ENCODE data around the gene ARHGAP15.

The ARHGAP15 gene

DNA sequence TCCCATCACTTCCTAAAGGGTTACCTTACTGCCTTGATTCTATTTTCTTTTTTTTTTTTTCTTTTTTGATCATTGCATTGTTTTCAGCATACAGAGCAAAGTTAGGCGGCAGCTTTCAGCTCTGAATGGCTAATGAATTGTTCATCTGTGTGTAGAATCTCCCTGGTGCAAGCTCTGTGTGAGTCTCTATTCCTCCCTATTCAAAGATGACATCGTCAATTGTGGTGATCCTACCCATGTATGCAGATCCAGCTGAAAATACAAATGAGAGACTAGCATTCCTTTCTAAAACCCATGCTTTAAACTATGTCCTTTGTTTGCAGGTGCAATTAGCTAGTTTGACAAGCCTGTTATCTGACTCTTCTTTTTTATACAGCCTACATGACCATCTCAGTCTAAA, 539.0 kb downstream of the ARHGAP15 start:
- no peaks in the 10 kb centered on the region for H3K9me3 ChIP-seq (ENCODE audit: control insufficient read depth in 1 of 2, low read length in 2 of 2)
- no peaks in the 10 kb centered on the region for H3K27me3 ChIP-seq (ENCODE audit: low read depth, low read length)
- H3K36me3 ChIP-seq (ENCODE audit: control insufficient read depth in 1 of 2, insufficient read depth in 2 of 2, low read length in 2 of 2) = no peaks in the 10 kb centered on the region
- H3K27ac ChIP-seq (ENCODE audit: low read length) = no peak overlapping the region
- no peak overlapping the region for H3K4me3 ChIP-seq (ENCODE audit: low read depth in 1 of 2, low read length in 2 of 2)
- H3K4me1 ChIP-seq (ENCODE audit: control insufficient read depth in 1 of 2, insufficient read depth in 2 of 2, low read length in 2 of 2) = no peaks in the 10 kb centered on the region

DNA sequence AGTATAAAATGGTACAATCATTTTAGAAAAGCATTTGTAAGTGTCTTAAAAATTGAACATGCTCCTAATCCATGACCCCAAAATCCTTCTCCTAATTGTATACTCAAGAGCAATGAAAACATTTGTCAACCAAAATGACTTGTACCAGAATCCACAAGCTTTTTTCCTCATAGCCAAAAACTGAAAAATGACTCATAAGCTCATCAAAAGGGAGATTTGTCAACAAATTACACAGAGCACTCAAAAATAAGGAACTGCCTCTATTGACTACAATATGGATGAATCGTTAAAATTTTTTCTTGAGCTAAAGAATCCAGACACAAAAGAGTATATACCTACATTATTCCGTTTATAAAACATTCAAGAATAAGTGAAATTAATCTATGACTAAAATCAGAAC, 544.8 kb downstream of the ARHGAP15 start:
- no peaks in the 10 kb centered on the region for H3K36me3 ChIP-seq (ENCODE audit: control insufficient read depth in 1 of 2, insufficient read depth in 2 of 2, low read length in 2 of 2)
- no peaks in the 10 kb centered on the region for H3K4me1 ChIP-seq (ENCODE audit: control insufficient read depth in 1 of 2, insufficient read depth in 2 of 2, low read length in 2 of 2)
- no peaks in the 10 kb centered on the region for H3K9me3 ChIP-seq (ENCODE audit: control insufficient read depth in 1 of 2, low read length in 2 of 2)
- H3K27ac ChIP-seq (ENCODE audit: low read length) = no peak overlapping the region
- no peak overlapping the region for H3K4me3 ChIP-seq (ENCODE audit: low read depth in 1 of 2, low read length in 2 of 2)
- H3K27me3 ChIP-seq (ENCODE audit: low read depth, low read length) = no peaks in the 10 kb centered on the region

- no peaks in the 10 kb centered on the region for H3K36me3 ChIP-seq (ENCODE audit: control insufficient read depth in 1 of 2, insufficient read depth in 2 of 2, low read length in 2 of 2)
- no peak overlapping the region for H3K4me3 ChIP-seq (ENCODE audit: low read depth in 1 of 2, low read length in 2 of 2)
- H3K27ac ChIP-seq (ENCODE audit: low read length) = no peak overlapping the region
- H3K4me1 ChIP-seq (ENCODE audit: control insufficient read depth in 1 of 2, insufficient read depth in 2 of 2, low read length in 2 of 2) = no peaks in the 10 kb centered on the region
- H3K27me3 ChIP-seq (ENCODE audit: low read depth, low read length) = no peaks in the 10 kb centered on the region
- no peaks in the 10 kb centered on the region for H3K9me3 ChIP-seq (ENCODE audit: control insufficient read depth in 1 of 2, low read length in 2 of 2)
These were observed 545.8 kb downstream of the ARHGAP15 start for GRCh38 chr2:143675021-143675420.

DNA sequence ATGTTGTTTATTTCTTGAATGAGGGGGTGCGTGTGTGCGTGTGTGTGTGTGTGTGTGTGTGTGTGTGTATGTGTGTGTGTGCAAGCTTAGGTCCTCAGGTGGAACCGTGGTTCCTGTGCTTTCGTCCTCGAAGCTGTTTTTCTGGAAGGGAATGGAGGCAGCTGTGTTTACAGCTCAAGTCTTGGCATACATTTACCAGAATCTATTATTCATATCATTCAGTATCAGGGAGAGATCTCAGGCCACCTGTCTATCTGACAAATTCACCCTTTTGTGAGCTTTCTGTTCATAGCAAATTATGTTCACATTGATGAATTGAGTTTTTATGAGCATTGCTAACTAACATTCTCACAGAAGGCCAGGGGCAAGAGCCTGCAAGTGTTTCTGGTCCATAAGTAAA, 550.4 kb downstream of the ARHGAP15 start:
- no peaks in the 10 kb centered on the region for H3K9me3 ChIP-seq (ENCODE audit: control insufficient read depth in 1 of 2, low read length in 2 of 2)
- H3K4me3 ChIP-seq (ENCODE audit: low read depth in 1 of 2, low read length in 2 of 2) = no peak overlapping the region
- H3K27ac ChIP-seq (ENCODE audit: low read length) = no peak overlapping the region
- H3K36me3 ChIP-seq (ENCODE audit: control insufficient read depth in 1 of 2, insufficient read depth in 2 of 2, low read length in 2 of 2) = no peaks in the 10 kb centered on the region
- H3K27me3 ChIP-seq (ENCODE audit: low read depth, low read length) = no peaks in the 10 kb centered on the region
- H3K4me1 ChIP-seq (ENCODE audit: control insufficient read depth in 1 of 2, insufficient read depth in 2 of 2, low read length in 2 of 2) = no peaks in the 10 kb centered on the region

DNA sequence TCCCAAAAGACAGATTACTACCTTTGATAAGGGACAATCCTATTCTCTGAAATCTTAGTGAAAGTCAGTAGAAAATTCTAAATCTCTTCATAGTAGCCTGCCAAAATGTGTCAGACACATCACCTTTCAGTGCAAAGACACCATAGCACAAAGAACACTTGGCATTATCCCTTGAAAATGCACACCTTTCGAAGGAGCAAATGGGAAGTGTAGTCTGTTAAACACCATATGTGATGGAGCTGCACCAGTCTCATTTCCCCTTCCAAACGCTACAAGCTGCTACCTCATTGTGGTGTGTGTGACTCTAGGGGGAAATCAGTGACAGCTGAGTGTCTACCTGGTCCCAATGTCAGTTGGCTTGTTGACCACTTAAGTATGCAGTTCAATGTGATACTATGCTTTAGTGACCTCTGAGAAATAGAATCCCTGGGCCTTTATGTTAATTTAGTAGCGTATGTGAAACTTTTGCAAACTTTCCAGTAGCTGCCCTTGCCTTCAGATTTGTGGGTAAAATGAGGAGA, 551.7 kb downstream of the ARHGAP15 start:
- Histone ChIP-seq H3K9me3 (ENCODE audit: control insufficient read depth in 1 of 2, low read length in 2 of 2) (no peaks in the 10 kb centered on the region), H3K4me3 (ENCODE audit: low read depth in 1 of 2, low read length in 2 of 2) (no peak overlapping the region), H3K36me3 (ENCODE audit: control insufficient read depth in 1 of 2, insufficient read depth in 2 of 2, low read length in 2 of 2) (no peaks in the 10 kb centered on the region), H3K27ac (ENCODE audit: low read length) (no peak overlapping the region), H3K27me3 (ENCODE audit: low read depth, low read length) (no peaks in the 10 kb centered on the region), H3K4me1 (ENCODE audit: control insufficient read depth in 1 of 2, insufficient read depth in 2 of 2, low read length in 2 of 2) (no peaks in the 10 kb centered on the region)

DNA sequence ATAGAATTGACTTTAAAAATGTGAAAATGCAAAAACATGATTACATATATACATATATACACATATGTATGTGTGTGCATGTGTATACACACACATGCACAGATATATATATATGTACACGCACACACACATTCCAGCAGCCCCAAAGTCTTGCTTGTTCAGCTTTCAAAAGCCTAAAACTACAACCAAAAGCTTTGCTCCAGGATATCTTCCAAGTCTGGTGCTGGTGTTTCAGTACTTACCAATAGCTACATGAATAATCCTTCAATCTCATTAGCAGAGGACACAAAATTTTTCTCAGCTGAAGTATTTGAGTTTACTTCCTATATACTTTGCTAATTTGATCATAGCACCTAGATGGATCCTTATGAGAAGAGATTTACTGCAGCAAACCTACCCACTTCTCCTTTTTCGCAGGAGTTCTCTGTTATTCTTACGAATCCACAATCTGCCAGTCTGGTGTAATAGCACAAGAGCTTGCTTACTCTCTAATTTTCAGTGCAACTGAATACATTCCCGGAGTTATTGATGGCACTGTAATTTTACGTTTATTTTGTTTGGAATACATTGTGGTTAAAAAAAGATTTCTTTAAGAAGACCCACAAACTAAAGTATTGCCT, 553.3 kb downstream of the ARHGAP15 start:
- no peaks in the 10 kb centered on the region for H3K4me1 ChIP-seq (ENCODE audit: control insufficient read depth in 1 of 2, insufficient read depth in 2 of 2, low read length in 2 of 2)
- H3K27me3 ChIP-seq (ENCODE audit: low read depth, low read length) = no peaks in the 10 kb centered on the region
- no peak overlapping the region for H3K27ac ChIP-seq (ENCODE audit: low read length)
- no peaks in the 10 kb centered on the region for H3K36me3 ChIP-seq (ENCODE audit: control insufficient read depth in 1 of 2, insufficient read depth in 2 of 2, low read length in 2 of 2)
- no peak overlapping the region for H3K4me3 ChIP-seq (ENCODE audit: low read depth in 1 of 2, low read length in 2 of 2)
- no peaks in the 10 kb centered on the region for H3K9me3 ChIP-seq (ENCODE audit: control insufficient read depth in 1 of 2, low read length in 2 of 2)

GRCh38 chr2:143683977-143684376, 554.8 kb downstream of the ARHGAP15 start:
- no peaks in the 10 kb centered on the region for H3K27me3 ChIP-seq (ENCODE audit: low read depth, low read length)
- H3K36me3 ChIP-seq (ENCODE audit: control insufficient read depth in 1 of 2, insufficient read depth in 2 of 2, low read length in 2 of 2) = no peaks in the 10 kb centered on the region
- no peak overlapping the region for H3K4me3 ChIP-seq (ENCODE audit: low read depth in 1 of 2, low read length in 2 of 2)
- H3K4me1 ChIP-seq (ENCODE audit: control insufficient read depth in 1 of 2, insufficient read depth in 2 of 2, low read length in 2 of 2) = no peaks in the 10 kb centered on the region
- no peak overlapping the region for H3K27ac ChIP-seq (ENCODE audit: low read length)
- H3K9me3 ChIP-seq (ENCODE audit: control insufficient read depth in 1 of 2, low read length in 2 of 2) = no peaks in the 10 kb centered on the region

DNA sequence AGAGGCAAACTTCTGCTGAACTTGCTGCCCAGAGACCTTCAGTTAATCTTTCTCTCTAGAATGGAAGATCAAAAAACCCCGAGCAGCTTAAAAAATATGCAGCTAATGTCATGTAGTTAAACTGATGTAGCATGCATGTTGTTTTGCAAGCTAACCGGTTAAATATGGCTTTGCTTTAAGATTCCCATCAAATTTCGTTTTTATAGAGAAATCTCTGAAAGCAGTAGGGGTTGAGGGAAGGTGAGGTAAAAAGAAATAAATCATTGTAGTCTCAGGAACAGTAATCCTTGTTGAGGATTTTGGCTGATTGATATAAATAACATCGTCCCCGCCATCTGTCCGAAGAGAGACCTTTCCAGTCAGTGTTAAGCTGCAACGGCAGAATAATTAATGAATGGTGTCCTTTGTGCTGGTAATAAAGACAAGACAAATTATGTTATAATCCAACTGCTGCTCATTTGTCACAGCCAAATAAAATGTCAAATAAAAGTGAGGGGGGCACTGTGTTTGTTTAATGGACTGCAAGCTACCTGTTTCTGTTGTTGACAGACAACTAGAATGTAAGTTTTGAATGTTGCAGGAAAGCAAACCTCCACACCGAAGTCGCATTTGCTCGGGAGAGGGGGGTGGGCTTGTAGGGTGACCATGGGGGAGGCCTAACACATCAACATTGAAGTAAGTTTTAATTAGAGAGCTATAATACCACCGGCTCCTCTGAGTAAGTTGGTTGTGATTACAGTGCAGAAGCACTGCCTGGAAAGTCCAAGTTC, 555.5 kb downstream of the ARHGAP15 start:
- no peak overlapping the region for H3K27ac ChIP-seq (ENCODE audit: low read length)
- H3K4me1 ChIP-seq (ENCODE audit: control insufficient read depth in 1 of 2, insufficient read depth in 2 of 2, low read length in 2 of 2) = no peaks in the 10 kb centered on the region
- no peaks in the 10 kb centered on the region for H3K27me3 ChIP-seq (ENCODE audit: low read depth, low read length)
- H3K36me3 ChIP-seq (ENCODE audit: control insufficient read depth in 1 of 2, insufficient read depth in 2 of 2, low read length in 2 of 2) = no peaks in the 10 kb centered on the region
- no peaks in the 10 kb centered on the region for H3K9me3 ChIP-seq (ENCODE audit: control insufficient read depth in 1 of 2, low read length in 2 of 2)
- H3K4me3 ChIP-seq (ENCODE audit: low read depth in 1 of 2, low read length in 2 of 2) = no peak overlapping the region

- Histone ChIP-seq H3K4me1 (ENCODE audit: control insufficient read depth in 1 of 2, insufficient read depth in 2 of 2, low read length in 2 of 2) (no peaks in the 10 kb centered on the region), H3K4me3 (ENCODE audit: low read depth in 1 of 2, low read length in 2 of 2) (no peak overlapping the region), H3K27me3 (ENCODE audit: low read depth, low read length) (no peaks in the 10 kb centered on the region), H3K36me3 (ENCODE audit: control insufficient read depth in 1 of 2, insufficient read depth in 2 of 2, low read length in 2 of 2) (no peaks in the 10 kb centered on the region), H3K9me3 (ENCODE audit: control insufficient read depth in 1 of 2, low read length in 2 of 2) (no peaks in the 10 kb centered on the region), H3K27ac (ENCODE audit: low read length) (no peak overlapping the region)
These were observed 556.3 kb downstream of the ARHGAP15 start for GRCh38 chr2:143685421-143686078.

DNA sequence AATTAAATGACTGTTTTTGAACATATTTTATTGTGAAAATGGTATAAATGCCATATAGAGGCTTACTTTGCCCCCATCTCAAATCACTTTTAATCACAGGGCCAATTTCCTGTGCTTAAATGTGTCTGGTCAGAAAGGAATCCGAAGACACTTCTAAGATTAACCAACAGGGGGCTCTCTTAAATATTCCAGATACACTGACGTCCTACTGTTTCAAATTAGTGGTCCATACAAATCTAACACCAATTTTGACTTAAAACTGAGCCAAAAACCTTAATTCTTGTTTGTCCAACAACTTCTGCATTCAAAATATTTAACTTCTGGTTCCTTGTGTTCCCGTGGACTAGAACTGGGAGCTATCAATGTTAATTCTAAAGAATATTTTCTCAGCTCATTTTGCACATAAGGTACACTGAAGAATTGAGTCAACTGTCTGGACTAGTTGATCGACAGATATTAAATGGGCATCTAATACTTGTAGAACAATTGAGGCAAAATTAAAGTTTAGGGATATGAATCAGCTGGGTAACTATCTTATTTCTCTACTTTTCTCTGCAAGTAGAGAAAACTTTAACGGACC, 557.5 kb downstream of the ARHGAP15 start:
- Histone ChIP-seq H3K4me3 (ENCODE audit: low read depth in 1 of 2, low read length in 2 of 2) (no peak overlapping the region), H3K36me3 (ENCODE audit: control insufficient read depth in 1 of 2, insufficient read depth in 2 of 2, low read length in 2 of 2) (no peaks in the 10 kb centered on the region), H3K4me1 (ENCODE audit: control insufficient read depth in 1 of 2, insufficient read depth in 2 of 2, low read length in 2 of 2) (no peaks in the 10 kb centered on the region), H3K27ac (ENCODE audit: low read length) (no peak overlapping the region), H3K27me3 (ENCODE audit: low read depth, low read length) (no peaks in the 10 kb centered on the region), H3K9me3 (ENCODE audit: control insufficient read depth in 1 of 2, low read length in 2 of 2) (no peaks in the 10 kb centered on the region)

DNA sequence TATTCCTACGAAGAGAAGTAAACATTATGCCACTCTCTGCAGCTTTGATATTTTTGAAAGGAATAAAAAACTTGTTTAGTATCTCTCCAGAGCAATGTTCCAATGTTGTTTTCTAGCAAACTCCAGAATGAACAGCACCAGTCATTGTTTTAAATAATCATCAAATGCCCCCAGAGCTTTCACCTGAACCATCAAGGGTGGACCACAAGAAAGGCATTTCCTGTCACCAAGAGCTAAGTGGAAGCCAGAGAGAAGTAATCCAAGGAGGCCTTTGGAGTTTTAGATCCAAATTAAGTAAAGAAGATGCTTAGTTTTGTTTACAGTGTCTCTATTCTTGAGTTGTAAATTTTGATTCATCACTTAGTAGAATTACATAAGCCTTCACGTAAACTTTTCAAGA, 559.0 kb downstream of the ARHGAP15 start:
- H3K36me3 ChIP-seq (ENCODE audit: control insufficient read depth in 1 of 2, insufficient read depth in 2 of 2, low read length in 2 of 2) = no peaks in the 10 kb centered on the region
- H3K4me1 ChIP-seq (ENCODE audit: control insufficient read depth in 1 of 2, insufficient read depth in 2 of 2, low read length in 2 of 2) = no peaks in the 10 kb centered on the region
- no peak overlapping the region for H3K27ac ChIP-seq (ENCODE audit: low read length)

More for the DNA sequence above, 559.0 kb downstream of the ARHGAP15 start:
- no peak overlapping the region for H3K4me3 ChIP-seq (ENCODE audit: low read depth in 1 of 2, low read length in 2 of 2)
- H3K27me3 ChIP-seq (ENCODE audit: low read depth, low read length) = no peaks in the 10 kb centered on the region
- H3K9me3 ChIP-seq (ENCODE audit: control insufficient read depth in 1 of 2, low read length in 2 of 2) = no peaks in the 10 kb centered on the region

Measured in muscle layer of duodenum (tissue), 2 donors.